HG02938 (cell line): ENCODE results near the gene AJUBA.
"Not testable (repeated sequence)": the region's sequence is repeated elsewhere in the genome, so short reads cannot be mapped to it uniquely, and the experiment has no call there.

Experiments used
- ATAC-seq: cut with Tn5 transposase; IDR thresholded peaks from one replicate; pipeline ENCODE4 v1.9.1; 2021; ENCODE audit warnings: mild to moderate bottlenecking, moderate library complexity; ENCODE audit not compliant: unreplicated experiment

AJUBA gene

DNA sequence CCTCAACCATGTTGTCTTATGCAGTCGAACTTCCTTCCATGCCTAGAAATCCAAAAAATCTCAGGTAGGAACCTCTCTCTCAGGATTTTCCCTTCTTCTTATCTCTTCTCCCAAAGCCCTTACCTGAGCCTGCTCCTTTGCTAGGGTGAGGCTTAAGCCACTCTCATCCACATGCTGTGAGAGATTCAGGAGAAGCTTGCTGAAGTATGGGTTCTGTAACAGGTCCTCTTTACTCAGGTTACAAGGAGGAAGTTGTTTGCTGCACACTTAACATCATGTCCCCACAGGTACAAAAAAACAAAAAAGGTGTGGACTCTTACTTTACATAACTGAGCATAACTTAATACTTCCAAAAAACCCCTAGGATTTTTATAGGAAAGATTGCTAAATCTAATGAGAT, 29.9 kb downstream of the AJUBA start:
- ATAC-seq = no peak

DNA sequence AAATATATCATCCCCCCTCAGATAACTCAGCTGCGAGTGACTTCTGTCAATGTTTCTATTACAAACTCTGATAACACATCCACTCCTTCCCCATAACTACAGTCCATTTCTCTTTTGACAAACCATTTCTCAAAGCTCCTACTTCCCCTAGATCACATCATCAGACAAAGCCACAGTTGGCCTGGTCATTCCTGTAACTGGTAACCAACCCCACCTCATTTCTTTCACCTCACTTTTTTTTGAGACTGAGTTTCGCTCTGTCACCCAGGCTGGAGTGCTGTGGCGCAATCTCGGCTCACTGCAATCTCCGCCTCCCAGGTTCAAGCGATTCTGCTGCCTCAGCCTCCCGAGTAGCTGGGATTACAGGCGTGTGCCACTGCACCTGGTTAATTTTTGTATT, 30.6 kb downstream of the AJUBA start:
- not testable (repeated sequence) for ATAC-seq

DNA sequence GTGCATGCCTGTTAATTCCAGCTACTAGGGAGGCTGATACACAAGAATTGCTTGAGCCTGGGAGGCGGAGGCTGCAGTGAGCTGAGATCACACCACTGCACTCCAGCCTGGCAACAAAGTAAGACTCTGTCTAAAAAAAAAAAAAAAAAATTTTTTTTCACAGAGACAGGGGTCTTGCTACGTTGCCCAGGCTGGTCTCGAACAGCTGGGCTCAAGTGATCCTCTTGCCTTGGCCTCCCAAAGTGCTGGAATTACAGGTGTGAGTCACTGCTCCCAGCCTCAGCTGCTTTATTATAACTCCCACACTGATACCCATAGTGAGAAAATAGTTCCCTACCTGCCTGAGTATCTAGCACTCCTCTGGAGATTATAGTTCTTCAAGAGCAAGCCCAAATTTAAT, 36.7 kb downstream of the AJUBA start:
- ATAC-seq = no peak

DNA sequence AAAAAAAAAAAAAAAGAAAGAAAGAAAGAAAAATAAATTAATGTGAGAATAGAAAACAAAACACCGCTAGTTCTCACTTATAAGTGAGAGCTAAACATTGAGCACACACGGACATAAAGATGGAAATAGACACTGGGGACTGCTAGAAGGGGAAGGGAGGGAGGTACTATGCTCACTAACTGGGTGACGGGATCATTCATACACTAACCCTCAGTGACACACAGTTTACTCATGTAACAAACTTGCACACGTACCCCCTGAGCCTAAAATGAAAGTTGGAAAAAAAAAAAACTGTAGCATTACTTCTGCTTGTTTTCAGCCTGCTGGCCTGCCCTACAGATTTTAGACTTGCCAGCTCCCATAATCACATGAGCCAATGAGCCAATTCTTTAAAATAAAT, 42.7 kb downstream of the AJUBA start:
- ATAC-seq = no peak

DNA sequence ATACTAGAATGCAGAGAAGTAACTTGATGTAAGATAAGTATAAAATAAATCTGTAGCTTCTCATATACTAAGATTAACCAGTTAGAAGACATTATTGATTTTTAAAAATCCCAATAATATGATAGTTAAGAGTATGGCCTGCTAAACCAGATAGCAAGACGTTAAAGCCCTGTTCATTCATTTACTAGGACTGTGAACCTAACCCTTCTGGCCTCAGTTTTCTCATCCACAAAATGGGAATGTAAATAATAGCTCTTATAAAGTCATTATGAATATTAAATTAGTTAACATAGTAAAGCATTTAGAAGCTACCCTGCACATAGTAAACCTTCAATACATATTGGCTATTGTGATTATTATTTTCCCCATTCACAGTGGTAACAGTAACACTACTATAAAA, 47.2 kb downstream of the AJUBA start:
- ATAC-seq = no peak

DNA sequence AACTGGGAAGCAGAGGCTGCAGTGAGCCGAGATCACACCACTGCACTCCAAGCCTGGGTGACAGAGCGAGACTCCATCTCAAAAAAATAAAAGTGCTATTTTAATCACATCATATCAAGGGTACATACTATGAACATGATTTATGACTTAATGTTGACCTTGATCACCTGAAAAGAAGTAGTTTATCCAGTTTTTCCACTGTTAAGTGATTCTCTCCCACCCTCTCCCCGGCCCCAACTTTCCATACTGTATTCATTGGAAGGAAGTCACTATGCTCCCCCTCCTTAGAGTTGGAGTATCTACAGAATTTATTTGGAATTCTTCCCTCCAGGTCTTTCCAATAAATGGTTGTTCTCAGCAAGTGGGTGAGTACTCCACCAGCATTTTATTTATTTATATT, 50.2 kb downstream of the AJUBA start:
- ATAC-seq = no peak

DNA sequence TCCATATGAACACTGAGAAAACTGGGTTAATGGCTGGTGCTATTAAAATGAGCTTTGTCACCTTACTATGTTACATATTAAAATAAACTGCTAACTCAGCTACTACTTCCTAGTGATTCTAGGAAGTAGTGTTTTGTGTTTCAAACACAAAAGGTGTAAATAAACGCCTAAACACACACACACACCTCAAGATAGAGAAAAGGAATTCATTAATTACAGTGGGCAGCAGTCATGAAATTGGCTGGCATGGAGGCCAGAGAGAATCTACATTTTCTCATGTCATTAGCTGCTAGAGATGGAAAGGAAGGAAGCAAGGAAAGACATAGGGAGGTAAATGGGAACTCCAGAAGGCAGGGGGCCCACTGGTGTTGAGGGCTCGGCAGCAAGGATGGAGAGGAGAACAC, 52.4 kb downstream of the AJUBA start:
- no peak for ATAC-seq

DNA sequence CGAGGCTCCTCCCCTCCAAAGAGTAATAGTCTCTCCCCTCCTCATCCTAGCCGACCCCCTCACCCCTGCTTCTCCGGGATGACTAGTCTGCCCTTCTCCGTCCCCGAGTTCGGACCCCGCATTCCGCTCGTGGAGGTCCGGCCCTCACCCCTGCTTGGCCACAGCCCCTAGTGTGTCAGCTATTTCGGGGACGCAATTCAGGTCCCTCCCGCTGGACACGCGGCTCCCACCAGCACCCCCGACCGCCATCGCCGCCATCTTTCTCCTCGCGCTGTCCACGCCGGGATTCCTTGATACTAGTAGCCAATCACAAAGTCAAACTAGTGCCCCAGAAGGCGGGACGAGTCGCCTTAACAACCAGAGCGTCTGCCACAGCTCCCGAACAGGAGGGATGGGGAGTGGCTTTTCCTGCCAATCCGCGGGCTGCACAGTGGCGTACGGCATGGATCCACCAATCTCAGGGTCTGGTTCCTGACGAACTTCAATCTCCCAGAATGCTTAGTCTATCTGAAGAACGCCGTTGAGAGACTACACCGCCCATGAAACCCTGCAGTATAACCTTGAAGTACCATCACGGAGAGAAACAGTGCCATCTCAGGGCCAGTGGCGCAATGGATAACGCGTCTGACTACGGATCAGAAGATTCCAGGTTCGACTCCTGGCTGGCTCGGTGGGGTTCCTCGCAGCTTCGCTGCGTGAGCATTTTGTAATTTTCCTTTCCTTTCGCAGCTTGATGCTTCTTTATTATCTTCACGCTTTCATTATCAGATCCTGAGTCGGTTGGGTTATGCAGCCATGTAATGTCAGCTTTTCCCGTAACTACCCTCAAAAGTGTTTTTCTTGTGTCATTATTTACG, 53.0 kb downstream of the AJUBA start, which contains the start of gene PRMT5:
TSS of gene PRMT5 (minus strand) at position 273 of the 857 bp plus-strand sequence. CDS start at position 258, 15 bp downstream.
- peak; percentile 94 for ATAC-seq

DNA sequence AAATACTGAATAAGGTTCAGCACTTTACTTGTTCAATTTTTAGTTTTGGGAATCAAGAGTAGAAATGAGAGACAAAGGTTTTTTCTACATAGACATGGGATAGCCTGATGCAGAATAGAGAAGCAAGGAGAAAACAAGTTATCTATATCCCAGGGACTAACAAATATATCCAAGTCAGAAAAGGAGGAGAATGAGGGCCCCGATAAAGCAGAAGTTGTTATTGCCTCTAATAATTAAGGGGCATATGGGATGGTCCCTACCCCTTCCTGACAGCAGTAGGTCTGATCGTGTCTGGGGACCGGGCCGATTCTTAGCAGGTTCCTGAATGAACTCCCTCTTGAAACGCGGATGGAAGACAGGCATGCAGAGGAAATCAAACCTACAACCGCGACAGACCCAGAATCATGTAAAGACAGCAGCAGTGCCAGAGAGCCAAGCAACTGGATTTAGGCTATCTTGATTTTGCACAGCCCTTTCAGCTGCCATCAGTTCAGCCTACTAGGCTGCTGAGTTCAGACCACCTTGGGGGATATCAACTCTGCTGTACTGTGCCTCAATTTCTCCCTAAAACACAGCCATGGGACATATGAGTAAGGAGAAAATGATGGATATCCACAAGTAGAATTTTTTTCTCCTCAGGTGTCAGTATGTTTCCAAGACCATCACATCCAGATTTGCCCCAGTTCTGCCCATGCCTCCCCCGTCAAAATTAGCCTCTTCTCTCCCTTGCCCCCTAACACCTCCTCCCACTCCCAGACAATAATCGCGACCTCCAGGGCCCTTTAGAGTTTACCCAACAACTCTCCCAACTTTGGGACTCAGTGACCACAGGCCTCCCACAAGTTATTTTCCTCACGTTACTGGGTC, 53.9 kb downstream of the AJUBA start:
- ATAC-seq = no peak

DNA sequence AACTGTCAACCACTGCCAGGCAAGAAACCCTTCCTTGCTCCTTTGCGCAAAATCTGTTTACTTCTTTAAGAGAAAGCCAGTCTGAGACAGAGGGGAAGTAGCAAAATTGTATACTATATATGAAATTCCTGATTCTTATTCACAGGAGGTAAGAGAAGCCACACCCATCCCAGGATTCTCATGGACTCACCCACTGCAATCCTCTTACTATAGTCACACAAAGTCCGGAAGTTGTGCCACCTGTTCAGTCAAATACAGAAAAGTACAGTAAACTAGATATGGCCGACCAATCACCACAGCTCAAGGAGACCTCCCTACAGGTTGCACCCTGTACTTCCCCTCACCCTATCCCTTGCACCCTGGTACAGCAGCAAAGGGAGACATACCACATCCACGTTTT, 56.0 kb downstream of the AJUBA start:
- no peak for ATAC-seq

DNA sequence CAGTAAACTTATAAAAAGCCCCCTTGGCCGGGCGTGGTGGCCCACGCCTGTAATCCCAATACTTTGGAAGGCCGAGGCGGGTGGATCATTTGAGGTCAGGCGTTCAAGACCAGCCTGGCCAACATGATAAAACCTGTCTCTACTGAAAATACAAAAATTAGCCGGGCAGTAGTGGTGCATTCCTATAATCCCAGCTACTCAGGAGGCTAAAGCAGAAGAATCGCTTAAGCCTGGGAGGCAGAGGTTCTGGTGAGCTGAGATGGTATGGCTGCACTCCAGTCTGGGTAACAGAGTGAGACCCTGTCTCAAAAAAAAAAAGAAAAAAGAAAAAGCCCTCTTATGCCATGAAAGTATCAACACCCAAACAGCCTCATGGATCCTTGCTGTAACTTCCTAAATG, 56.8 kb downstream of the AJUBA start:
- ATAC-seq = no peak

DNA sequence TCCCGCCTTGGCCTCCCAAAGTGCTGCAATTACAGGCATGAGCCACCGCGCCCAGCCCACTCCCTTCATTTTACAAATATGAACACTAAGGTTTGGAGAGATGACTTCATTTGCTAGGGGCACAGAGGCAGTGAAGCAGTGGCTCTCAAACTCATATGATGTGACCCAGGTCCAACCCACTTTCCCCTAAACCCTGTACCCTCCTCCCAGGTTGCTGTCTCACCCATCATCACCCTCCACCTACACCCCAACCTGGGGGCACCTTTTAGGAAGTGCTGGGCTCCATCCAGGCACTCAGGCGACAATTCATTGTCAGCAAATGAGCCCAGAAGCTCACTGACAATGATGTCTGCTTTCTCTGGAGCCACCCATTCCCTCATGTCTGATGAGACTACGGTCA, 58.6 kb downstream of the AJUBA start:
- no peak for ATAC-seq

DNA sequence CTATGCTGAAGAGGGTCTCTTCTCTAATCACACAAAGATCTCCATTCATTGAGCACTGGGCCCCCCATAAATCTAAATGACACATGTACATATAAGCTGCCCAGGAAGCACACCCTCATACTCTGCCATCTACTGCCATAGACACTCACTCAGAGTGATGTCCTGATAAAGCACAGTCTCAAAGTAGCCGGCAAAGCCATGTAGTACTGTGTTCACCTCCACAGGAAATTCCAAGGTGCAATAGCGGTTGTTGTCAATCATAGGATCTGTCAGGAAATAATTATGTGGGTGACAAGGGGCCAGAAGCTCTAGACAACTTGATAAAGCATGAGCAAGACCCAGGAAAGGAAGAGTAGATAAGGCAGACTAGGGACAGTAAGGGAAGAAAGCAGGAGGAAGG, 60.1 kb downstream of the AJUBA start:
- ATAC-seq = no peak
